Left lung (tissue), 10 donors: ENCODE results near the gene OR8K1. TPM values are rescaled to one million over a fixed set of nuclear protein-coding genes. Genes with fewer than 3 reads are reported as not detected.

ENCODE experiments used
- ATAC-seq: fragments of 200-7000 bp; cut with Tn5 transposase; one replicate; pipeline ENCODE4 v1.9.1; 2020; ENCODE audit warnings: moderate library complexity
- DNase-seq, 4 donors: peaks; one replicate each; pipeline ENCODE4 v3.0.0-alpha.2; 2013 to 2020
- H3K27ac ChIP-seq, 2 donors: fragments of 200-600 bp; sonication (generic) in 1 of 2; one replicate each; pipeline versions ENCODE4 v1.5.0 to v1.8.0; 2020 to 2021
- H3K27me3 ChIP-seq, 2 donors: fragments of 200-600 bp; sonication (generic) in 1 of 2; one replicate each; pipeline versions ENCODE4 v1.5.0 to v1.8.0; 2020 to 2021
- H3K36me3 ChIP-seq, 2 donors: fragments of 200-600 bp; sonication (generic) in 1 of 2; one replicate each; pipeline versions ENCODE4 v1.5.0 to v1.8.0; 2020 to 2021
- H3K4me1 ChIP-seq, 2 donors: fragments of 200-600 bp; one replicate each; pipeline ENCODE4 v1.8.0; 2021
- H3K4me3 ChIP-seq, 2 donors: fragments of 200-600 bp; sonication (generic) in 1 of 2; one replicate each; pipeline versions ENCODE4 v1.5.0 to v1.8.0; 2020 to 2021; ENCODE audit warnings: mild to moderate bottlenecking in 1 of 2
- H3K9me3 ChIP-seq, 2 donors: fragments of 200-600 bp; sonication (generic) in 1 of 2; one replicate each; pipeline versions ENCODE4 v1.5.0 to v1.8.0; 2020 to 2021
- intact Hi-C, 2 donors: fragments of 100-400 bp; cut with DNase I; formaldehyde crosslinking; loops; one replicate each; pipeline versions ENCODE4 v1.11.2 to v1.14.2; 2022
- polyA plus RNA-seq, 6 donors: library from polyadenylated mRNA; unstranded; fragments of 120-200 nt; gene quantifications; one replicate each; pipeline ENCODE4 v1.2.1, GENCODE V29; 2013; ENCODE audit not compliant: insufficient read length in 6 of 6
- total RNA-seq, 2 donors: library from RNA; stranded (reverse); fragmentation: NEBNext Ultra II Directional; extraction: Animal tissue kit (Norgen Biotek cat#: 25700); gene quantifications; one replicate each; pipeline ENCODE4 v1.2.1, GENCODE V29; 2021
- TF ChIP-seq, protein P1 (sequence below), 2 donors: fragments of 200-600 bp; sonication (generic) in 1 of 2; IDR thresholded peaks; one replicate each; pipeline versions ENCODE4 v1.5.0 to v1.8.0; 2021; ENCODE audit warnings: antibody characterized with exemption in 2 of 2
- donor health status: DM: no; HTN: yes; CAD: no.
- donor health status: DM: no; HTN: no; CAD: no.

Gene OR8K1
- total and polyA plus RNA-seq, 8 donors = not detected

DNA sequence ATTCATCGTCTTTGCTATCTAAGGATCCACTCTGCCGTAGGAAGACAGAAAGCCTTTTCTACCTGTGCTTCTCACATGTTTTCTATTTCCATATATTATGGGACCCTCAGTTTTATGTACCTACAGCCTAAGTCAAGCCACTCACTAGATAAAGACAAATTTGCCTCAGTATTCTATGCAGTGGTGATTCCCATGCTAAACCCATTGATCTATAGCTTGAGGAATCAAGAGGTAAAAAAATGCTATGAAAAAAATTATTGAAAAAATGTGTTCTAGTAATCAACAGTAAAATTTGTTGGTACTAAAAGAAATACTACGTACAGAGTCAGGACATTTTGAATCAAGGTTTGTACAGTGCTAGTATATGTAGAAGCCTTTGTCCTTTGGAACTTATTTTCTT lies 48.5 kb downstream of the OR8K1 start:
- Histone ChIP-seq H3K4me3 (no peak overlapping the region), H3K27ac (no peak overlapping the region), H3K36me3 (no peaks in the 10 kb centered on the region), H3K9me3 (peaks cover 0 to 4% of the 10 kb centered on the region in 2 donors), H3K27me3 (no peaks in the 10 kb centered on the region), H3K4me1 (no peaks in the 10 kb centered on the region)
- TF ChIP-seq, protein P1, sequence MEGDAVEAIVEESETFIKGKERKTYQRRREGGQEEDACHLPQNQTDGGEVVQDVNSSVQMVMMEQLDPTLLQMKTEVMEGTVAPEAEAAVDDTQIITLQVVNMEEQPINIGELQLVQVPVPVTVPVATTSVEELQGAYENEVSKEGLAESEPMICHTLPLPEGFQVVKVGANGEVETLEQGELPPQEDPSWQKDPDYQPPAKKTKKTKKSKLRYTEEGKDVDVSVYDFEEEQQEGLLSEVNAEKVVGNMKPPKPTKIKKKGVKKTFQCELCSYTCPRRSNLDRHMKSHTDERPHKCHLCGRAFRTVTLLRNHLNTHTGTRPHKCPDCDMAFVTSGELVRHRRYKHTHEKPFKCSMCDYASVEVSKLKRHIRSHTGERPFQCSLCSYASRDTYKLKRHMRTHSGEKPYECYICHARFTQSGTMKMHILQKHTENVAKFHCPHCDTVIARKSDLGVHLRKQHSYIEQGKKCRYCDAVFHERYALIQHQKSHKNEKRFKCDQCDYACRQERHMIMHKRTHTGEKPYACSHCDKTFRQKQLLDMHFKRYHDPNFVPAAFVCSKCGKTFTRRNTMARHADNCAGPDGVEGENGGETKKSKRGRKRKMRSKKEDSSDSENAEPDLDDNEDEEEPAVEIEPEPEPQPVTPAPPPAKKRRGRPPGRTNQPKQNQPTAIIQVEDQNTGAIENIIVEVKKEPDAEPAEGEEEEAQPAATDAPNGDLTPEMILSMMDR (IDR thresholded peaks at IDR 0.05) = no peak
- no peak for ATAC-seq
- intact Hi-C loops = no loop called here
- no peak for DNase-seq

DNA sequence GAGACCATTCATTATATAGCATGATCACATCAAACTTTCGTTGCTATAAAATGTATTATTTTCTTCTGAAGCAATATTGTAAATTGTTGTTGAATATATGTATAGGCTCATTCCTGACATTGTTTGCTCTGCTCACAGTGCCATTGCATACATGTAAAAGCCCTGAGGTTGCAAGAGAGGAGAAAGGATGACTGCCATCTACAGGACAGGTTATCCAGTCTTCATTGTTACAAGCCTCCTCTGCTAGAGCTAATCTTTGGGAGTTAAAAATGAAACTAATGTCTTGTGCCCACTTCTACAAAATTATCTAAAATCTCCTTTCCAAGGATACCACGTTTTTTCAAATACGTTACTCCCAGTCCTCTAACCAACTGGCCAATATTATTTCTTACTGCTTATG lies 50.2 kb downstream of the OR8K1 start:
- H3K4me1 ChIP-seq = no peaks in the 10 kb centered on the region
- TF ChIP-seq, protein P1 (IDR thresholded peaks at IDR 0.05) = no peak
- intact Hi-C loops = no loop called here
- H3K36me3 ChIP-seq = no peaks in the 10 kb centered on the region
- H3K4me3 ChIP-seq = no peak overlapping the region
- peaks cover 0 to 7% of the 10 kb centered on the region in 2 donors for H3K9me3 ChIP-seq
- H3K27ac ChIP-seq = no peak overlapping the region
- ATAC-seq = no peak
- DNase-seq = no peak
- no peaks in the 10 kb centered on the region for H3K27me3 ChIP-seq

Other genes starting within 250 kb of the OR8K1 start
- not detected for gene OR8H2, start 242.4 kb upstream of the OR8K1 start, total RNA-seq
- under 1 TPM in 3 of 6 donors, not detected in 3; 0.04 to 0.07 (median 0.06) TPM for gene OR8H2, start 242.4 kb upstream of the OR8K1 start, polyA plus RNA-seq
- gene OR8H3, start 223.7 kb upstream of the OR8K1 start, total RNA-seq = not detected
- not detected for gene OR8H3, start 223.7 kb upstream of the OR8K1 start, polyA plus RNA-seq
- gene OR8J3, start 205.8 kb upstream of the OR8K1 start, total RNA-seq = not detected
- gene OR8J3, start 205.8 kb upstream of the OR8K1 start, polyA plus RNA-seq = not detected
- gene OR8K5, start 185.7 kb upstream of the OR8K1 start, total RNA-seq = not detected
- not detected for gene OR8K5, start 185.7 kb upstream of the OR8K1 start, polyA plus RNA-seq
- gene OR5J2, start 169.4 kb upstream of the OR8K1 start, total RNA-seq = not detected
- not detected for gene OR5J2, start 169.4 kb upstream of the OR8K1 start, polyA plus RNA-seq
- gene OR5T2, start 111.8 kb upstream of the OR8K1 start, total RNA-seq = not detected
- not detected for gene OR5T2, start 111.8 kb upstream of the OR8K1 start, polyA plus RNA-seq
- not detected for gene OR5T3, start 93.8 kb upstream of the OR8K1 start, total RNA-seq
- gene OR5T3, start 93.8 kb upstream of the OR8K1 start, polyA plus RNA-seq = not detected
- gene OR5T1, start 71.9 kb upstream of the OR8K1 start, total RNA-seq = not detected
- not detected for gene OR5T1, start 71.9 kb upstream of the OR8K1 start, polyA plus RNA-seq
- gene OR8H1, start 53.8 kb upstream of the OR8K1 start, total RNA-seq = not detected
- under 1 TPM in 2 of 6 donors, not detected in 4; 0.04 to 0.06 TPM for gene OR8H1, start 53.8 kb upstream of the OR8K1 start, polyA plus RNA-seq
- gene OR8K3, start 30.9 kb upstream of the OR8K1 start, total RNA-seq = not detected
- gene OR8K3, start 30.9 kb upstream of the OR8K1 start, polyA plus RNA-seq = not detected
- gene OR8J1, start 8.3 kb downstream of the OR8K1 start, total RNA-seq = not detected
- not detected for gene OR8J1, start 8.3 kb downstream of the OR8K1 start, polyA plus RNA-seq
- not detected for gene OR8U1, start 29.6 kb downstream of the OR8K1 start, total RNA-seq
- not detected for gene OR8U1, start 29.6 kb downstream of the OR8K1 start, polyA plus RNA-seq
- not detected for gene OR5AL1, start 66.7 kb downstream of the OR8K1 start, total RNA-seq
- not detected for gene OR5AL1, start 66.7 kb downstream of the OR8K1 start, polyA plus RNA-seq
- not detected for gene OR5M3, start 127.3 kb downstream of the OR8K1 start, total RNA-seq
- gene OR5M3, start 127.3 kb downstream of the OR8K1 start, polyA plus RNA-seq = not detected
- gene OR5M8, start 145.3 kb downstream of the OR8K1 start, total RNA-seq = not detected
- gene OR5M8, start 145.3 kb downstream of the OR8K1 start, polyA plus RNA-seq = not detected
- not detected for gene OR5M11, start 197.2 kb downstream of the OR8K1 start, total RNA-seq
- not detected for gene OR5M11, start 197.2 kb downstream of the OR8K1 start, polyA plus RNA-seq
- not detected for gene OR5M10, start 231.7 kb downstream of the OR8K1 start, total RNA-seq
- gene OR5M10, start 231.7 kb downstream of the OR8K1 start, polyA plus RNA-seq = not detected